Activated B cell treated with CpG ODN at 0.5 μM for 24 hours (primary cell): ENCODE results near the gene MBD5. TPM values are rescaled to one million over a fixed set of nuclear protein-coding genes. Genes with fewer than 3 reads are reported as not detected.

Experiments
- ATAC-seq: fragments of 200-7000 bp; cut with Tn5 transposase; one replicate; pipeline ENCODE4 v1.10.0; 2021; ENCODE audit warnings: low read depth, mild to moderate bottlenecking, moderate library complexity
- CTCF ChIA-PET: fragments of 350-600 bp; sonication (Branson Sonifier 250); formaldehyde crosslinking; loops from one replicate; lab custom pipeline; 2021; ENCODE audit warnings: antibody characterized with exemption; lab: Charles Lee
- POLR2A ChIA-PET: fragments of 350-600 bp; sonication (Branson Sonifier 250); formaldehyde crosslinking; loops from one replicate; lab custom pipeline; 2021; ENCODE audit warnings: antibody characterized with exemption; lab: Charles Lee
- DNase-seq: peaks from one replicate; pipeline ENCODE4 v3.0.0; 2022
- H3K27ac Mint-ChIP-seq: one replicate; pipeline ENCODE4 v1.8.0; 2020; ENCODE audit warnings: mixed read lengths
- H3K27me3 Mint-ChIP-seq: one replicate; pipeline ENCODE4 v1.8.0; 2021; ENCODE audit warnings: mixed read lengths
- H3K36me3 Mint-ChIP-seq: one replicate; pipeline ENCODE4 v1.8.0; 2021; ENCODE audit warnings: low read depth, mixed read lengths
- H3K4me1 Mint-ChIP-seq: one replicate; pipeline ENCODE4 v1.8.0; 2021; ENCODE audit warnings: mixed read lengths
- H3K4me3 Mint-ChIP-seq: one replicate; pipeline ENCODE4 v1.8.0; 2020; ENCODE audit warnings: mild to moderate bottlenecking, mixed read lengths
- H3K9me3 Mint-ChIP-seq: one replicate; pipeline ENCODE4 v1.8.0; 2020; ENCODE audit warnings: mixed read lengths
- CTCF ChIP-seq: fragments of 200-600 bp; IDR thresholded peaks from one replicate; pipeline ENCODE4 v1.8.0; 2022; ENCODE audit warnings: antibody characterized with exemption, mild to moderate bottlenecking
- intact Hi-C: fragments of 100-400 bp; cut with micrococcal nuclease; formaldehyde crosslinking; loops from one replicate; pipeline ENCODE4 v1.15.1; 2024
- total RNA-seq: library from RNA; stranded (reverse); gene quantifications from 2 replicates; pipeline ENCODE4 v1.2.3, GENCODE V29; 2022

Gene MBD5
- total RNA-seq, 1 donor from 2014 or later: 55.7 TPM

- H3K4me1 Mint-ChIP-seq: no peaks in the 10 kb centered on the region
- H3K36me3 Mint-ChIP-seq: peaks cover 11% of the 10 kb centered on the region
- no peak for TF ChIP-seq CTCF
- ChIA-PET CTCF (no interaction called here), POLR2A (interaction anchor here (0.7 kb wide), 1 partner anchor 14 kb away, joined by 3 read pairs; no protein-coding TSS in a partner anchor)
- peaks cover 2% of the 10 kb centered on the region for H3K9me3 Mint-ChIP-seq
- H3K4me3 Mint-ChIP-seq: no peak overlapping the region
- intact Hi-C loops: no loop called here
- H3K27ac Mint-ChIP-seq: no peak overlapping the region
- DNase-seq (no peak), ATAC-seq (no peak)
- H3K27me3 Mint-ChIP-seq: no peaks in the 10 kb centered on the region
These were observed 101.9 kb downstream of the MBD5 start for GRCh38 chr2:148122788-148123187.

- ChIA-PET CTCF (no interaction called here), POLR2A (no interaction called here)
- no peak for TF ChIP-seq CTCF
- no peaks in the 10 kb centered on the region for H3K4me1 Mint-ChIP-seq
- no peak overlapping the region for H3K4me3 Mint-ChIP-seq
- no peaks in the 10 kb centered on the region for H3K9me3 Mint-ChIP-seq
- no peaks in the 10 kb centered on the region for H3K27me3 Mint-ChIP-seq
- H3K36me3 Mint-ChIP-seq: peaks cover 5% of the 10 kb centered on the region
- intact Hi-C loops: no loop called here
- DNase-seq: no peak
- ATAC-seq: no peak
- H3K27ac Mint-ChIP-seq: no peak overlapping the region
These were observed 103.4 kb downstream of the MBD5 start for GRCh38 chr2:148124271-148124670.

GRCh38 chr2:148130581-148130980 lies 109.7 kb downstream of the MBD5 start:
- no peaks in the 10 kb centered on the region for H3K27me3 Mint-ChIP-seq
- TF ChIP-seq CTCF: no peak
- no peak overlapping the region for H3K27ac Mint-ChIP-seq
- ChIA-PET POLR2A (no interaction called here), CTCF (interaction anchor here (1.5 kb wide), 1 partner anchor 378 kb away, joined by 3 read pairs; no protein-coding TSS in a partner anchor)
- no peaks in the 10 kb centered on the region for H3K4me1 Mint-ChIP-seq
- no peak overlapping the region for H3K4me3 Mint-ChIP-seq
- H3K9me3 Mint-ChIP-seq: no peaks in the 10 kb centered on the region
- ATAC-seq (no peak), DNase-seq (no peak)
- H3K36me3 Mint-ChIP-seq: peaks cover 1% of the 10 kb centered on the region
- intact Hi-C loops: no loop called here

GRCh38 chr2:148132412-148132811 lies 111.5 kb downstream of the MBD5 start:
- no peak overlapping the region for H3K27ac Mint-ChIP-seq
- no peaks in the 10 kb centered on the region for H3K36me3 Mint-ChIP-seq
- ATAC-seq (no peak), DNase-seq (no peak)
- H3K9me3 Mint-ChIP-seq: no peaks in the 10 kb centered on the region
- TF ChIP-seq CTCF: no peak
- no peaks in the 10 kb centered on the region for H3K4me1 Mint-ChIP-seq
- H3K4me3 Mint-ChIP-seq: no peak overlapping the region
- ChIA-PET POLR2A (no interaction called here), CTCF (no interaction called here)
- no peaks in the 10 kb centered on the region for H3K27me3 Mint-ChIP-seq
- intact Hi-C loops: no loop called here

GRCh38 chr2:148135705-148136104 lies 114.8 kb downstream of the MBD5 start:
- Mint-ChIP-seq H3K9me3 (no peaks in the 10 kb centered on the region), H3K36me3 (no peaks in the 10 kb centered on the region), H3K4me1 (no peaks in the 10 kb centered on the region), H3K27ac (no peak overlapping the region), H3K4me3 (no peak overlapping the region), H3K27me3 (no peaks in the 10 kb centered on the region)
- intact Hi-C loops: no loop called here
- ChIA-PET CTCF (no interaction called here), POLR2A (no interaction called here)
- ATAC-seq (no peak), DNase-seq (no peak)
- TF ChIP-seq CTCF: no peak
